Measurements from ENCODE around the gene RALB. TPM values are rescaled to one million over a fixed set of nuclear protein-coding genes. Genes with fewer than 3 reads are reported as not detected.
A peak's percentile ranks its signal among the peaks of the same experiment; 100 is the strongest.

The RALB gene
- total RNA-seq, 1 experiment from 2014 or later: 59.4 TPM

DNA sequence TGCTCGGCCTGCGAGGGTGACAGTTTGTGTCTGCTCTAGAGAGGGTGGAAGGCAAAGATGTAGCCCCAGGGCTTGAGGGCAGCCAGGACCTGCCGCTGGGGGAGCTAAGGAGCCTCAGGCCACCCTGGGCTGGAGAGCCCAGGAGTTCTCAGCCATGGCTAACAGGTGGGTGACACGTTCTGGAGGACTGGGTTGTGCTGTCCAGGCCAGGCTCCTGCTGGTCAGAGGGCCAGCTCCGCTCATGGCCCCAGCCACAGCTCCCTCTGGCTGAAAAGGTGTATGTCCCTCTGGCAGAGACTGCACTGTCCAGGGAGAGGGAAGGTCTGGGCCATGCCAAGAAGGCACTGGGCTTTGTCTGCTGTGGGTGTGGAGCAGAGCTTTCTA lies 48.6 kb upstream of the RALB start:
- Histone ChIP-seq H3K27me3 (replicated peaks; ENCODE audit: control insufficient read depth, insufficient read depth, low read length) (no peaks in the 10 kb centered on the region), H3K4me3 (ENCODE audit: low read depth, low read length) (no peak overlapping the region), H3K36me3 (ENCODE audit: control insufficient read depth, insufficient read depth, low read length) (no peaks in the 10 kb centered on the region), H3K9me3 (no peaks in the 10 kb centered on the region), H3K4me1 (no peaks in the 10 kb centered on the region)
- intact Hi-C loops (cut with micrococcal nuclease; ENCODE audit: unreplicated experiment): no loop called here
- POLR2A ChIA-PET: no interaction called here
- Mint-ChIP-seq H3K4me3 (ENCODE audit: unreplicated experiment) (no peak overlapping the region), H3K27ac (ENCODE audit: unreplicated experiment) (no peak overlapping the region), H3K36me3 (ENCODE audit: insufficient read depth, unreplicated experiment) (peaks cover 6% of the 10 kb centered on the region), H3K4me1 (ENCODE audit: low read depth, unreplicated experiment) (no peaks in the 10 kb centered on the region), H3K9me3 (ENCODE audit: unreplicated experiment) (peaks cover 3% of the 10 kb centered on the region), H3K27me3 (ENCODE audit: insufficient read depth, unreplicated experiment) (no peaks in the 10 kb centered on the region)
- no TSS peak for BruUV-seq (replicated peaks)
- TF ChIP-seq, protein P1, sequence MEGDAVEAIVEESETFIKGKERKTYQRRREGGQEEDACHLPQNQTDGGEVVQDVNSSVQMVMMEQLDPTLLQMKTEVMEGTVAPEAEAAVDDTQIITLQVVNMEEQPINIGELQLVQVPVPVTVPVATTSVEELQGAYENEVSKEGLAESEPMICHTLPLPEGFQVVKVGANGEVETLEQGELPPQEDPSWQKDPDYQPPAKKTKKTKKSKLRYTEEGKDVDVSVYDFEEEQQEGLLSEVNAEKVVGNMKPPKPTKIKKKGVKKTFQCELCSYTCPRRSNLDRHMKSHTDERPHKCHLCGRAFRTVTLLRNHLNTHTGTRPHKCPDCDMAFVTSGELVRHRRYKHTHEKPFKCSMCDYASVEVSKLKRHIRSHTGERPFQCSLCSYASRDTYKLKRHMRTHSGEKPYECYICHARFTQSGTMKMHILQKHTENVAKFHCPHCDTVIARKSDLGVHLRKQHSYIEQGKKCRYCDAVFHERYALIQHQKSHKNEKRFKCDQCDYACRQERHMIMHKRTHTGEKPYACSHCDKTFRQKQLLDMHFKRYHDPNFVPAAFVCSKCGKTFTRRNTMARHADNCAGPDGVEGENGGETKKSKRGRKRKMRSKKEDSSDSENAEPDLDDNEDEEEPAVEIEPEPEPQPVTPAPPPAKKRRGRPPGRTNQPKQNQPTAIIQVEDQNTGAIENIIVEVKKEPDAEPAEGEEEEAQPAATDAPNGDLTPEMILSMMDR (IDR thresholded peaks at IDR 0.05; ENCODE audit: insufficient read depth in 1 of 2, low read depth in 1 of 2, low read length in 1 of 2, severe bottlenecking in 1 of 2, unreplicated experiment in 1 of 2): peak in 1 of 2 experiments; percentile 54
- DNase-seq: peak; percentile 41 to 45
- CTCF ChIA-PET: no interaction called here

DNA sequence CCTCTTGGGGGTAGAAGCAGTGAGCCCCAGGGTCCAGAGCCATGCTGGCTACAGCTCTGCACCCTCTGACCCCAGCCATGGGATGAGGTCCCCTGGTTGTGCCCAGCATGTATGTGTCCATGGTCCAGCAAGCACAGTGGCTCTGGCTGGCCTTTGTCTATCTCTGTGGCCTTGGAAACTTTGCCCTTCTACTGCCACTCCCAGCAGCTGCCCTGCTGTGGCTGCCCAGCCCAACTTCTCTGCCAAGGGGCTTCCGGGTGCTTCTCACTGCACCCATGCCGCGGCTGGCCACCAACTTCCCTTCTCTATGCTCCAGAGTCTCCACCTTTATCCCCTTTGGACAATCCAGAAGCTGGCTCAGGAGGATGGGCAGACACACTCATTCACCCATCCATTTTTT lies 48.2 kb upstream of the RALB start:
- intact Hi-C loops (cut with micrococcal nuclease; ENCODE audit: unreplicated experiment): no loop called here
- no peaks in the 10 kb centered on the region for H3K9me3 ChIP-seq
- Mint-ChIP-seq H3K4me3 (ENCODE audit: unreplicated experiment) (no peak overlapping the region), H3K4me1 (ENCODE audit: low read depth, unreplicated experiment) (no peaks in the 10 kb centered on the region), H3K9me3 (ENCODE audit: unreplicated experiment) (no peaks in the 10 kb centered on the region), H3K27ac (ENCODE audit: unreplicated experiment) (no peak overlapping the region), H3K27me3 (ENCODE audit: insufficient read depth, unreplicated experiment) (no peaks in the 10 kb centered on the region), H3K36me3 (ENCODE audit: insufficient read depth, unreplicated experiment) (peaks cover 6% of the 10 kb centered on the region)
- H3K4me3 ChIP-seq (ENCODE audit: low read depth, low read length): no peak overlapping the region
- ChIA-PET POLR2A (no interaction called here), CTCF (no interaction called here)
- H3K4me1 ChIP-seq: no peaks in the 10 kb centered on the region
- BruUV-seq (replicated peaks): no TSS peak
- no peaks in the 10 kb centered on the region for H3K27me3 ChIP-seq (replicated peaks; ENCODE audit: control insufficient read depth, insufficient read depth, low read length)
- TF ChIP-seq, protein P1 (IDR thresholded peaks at IDR 0.05; ENCODE audit: insufficient read depth in 1 of 2, low read depth in 1 of 2, low read length in 1 of 2, severe bottlenecking in 1 of 2, unreplicated experiment in 1 of 2): no peak
- H3K36me3 ChIP-seq (ENCODE audit: control insufficient read depth, insufficient read depth, low read length): no peaks in the 10 kb centered on the region
- DNase-seq: no peak

DNA sequence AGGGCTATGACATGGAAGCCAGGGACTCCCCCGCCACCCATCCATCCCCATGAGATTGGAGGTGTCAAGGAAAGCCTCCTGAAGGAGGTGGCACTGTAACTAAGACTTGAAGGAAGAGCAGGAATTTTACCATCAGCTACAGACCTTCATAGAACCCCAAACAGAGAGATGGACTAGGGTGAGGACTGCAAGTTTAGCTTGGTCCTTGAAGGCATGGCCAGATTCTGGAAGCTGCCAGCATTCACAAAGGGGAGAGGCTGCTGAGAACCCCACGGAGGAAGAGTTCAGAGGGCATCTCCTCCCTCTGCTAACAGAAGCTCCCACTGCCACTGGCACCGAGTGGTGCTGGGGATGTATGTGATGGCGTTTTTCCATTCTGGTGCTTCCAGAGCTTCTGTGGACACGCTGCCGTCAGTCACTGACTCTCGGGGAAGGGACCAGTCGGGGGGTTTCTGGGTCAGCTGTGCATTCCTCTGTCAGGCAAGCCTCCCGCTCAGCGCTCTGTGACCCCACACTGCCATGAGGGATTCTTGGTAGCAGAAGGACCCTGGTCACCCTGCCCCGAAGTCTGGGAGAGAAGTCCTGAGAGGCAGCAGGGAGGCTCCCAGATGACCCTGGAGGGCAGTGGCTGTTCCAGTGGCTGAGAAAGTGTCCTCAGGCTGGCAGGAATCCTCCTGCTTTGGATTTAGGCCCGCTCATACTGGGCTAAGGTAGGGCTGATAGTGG lies 47.5 kb upstream of the RALB start:
- Histone ChIP-seq H3K9me3 (no peaks in the 10 kb centered on the region), H3K4me1 (no peaks in the 10 kb centered on the region), H3K4me3 (ENCODE audit: low read depth, low read length) (no peak overlapping the region), H3K36me3 (ENCODE audit: control insufficient read depth, insufficient read depth, low read length) (no peaks in the 10 kb centered on the region), H3K27me3 (replicated peaks; ENCODE audit: control insufficient read depth, insufficient read depth, low read length) (no peaks in the 10 kb centered on the region)
- Mint-ChIP-seq H3K27ac (ENCODE audit: unreplicated experiment) (no peak overlapping the region), H3K27me3 (ENCODE audit: insufficient read depth, unreplicated experiment) (no peaks in the 10 kb centered on the region), H3K9me3 (ENCODE audit: unreplicated experiment) (no peaks in the 10 kb centered on the region), H3K4me1 (ENCODE audit: low read depth, unreplicated experiment) (no peaks in the 10 kb centered on the region), H3K4me3 (ENCODE audit: unreplicated experiment) (no peak overlapping the region), H3K36me3 (ENCODE audit: insufficient read depth, unreplicated experiment) (peaks cover 6% of the 10 kb centered on the region)
- no TSS peak for BruUV-seq (replicated peaks)
- CTCF ChIA-PET: no interaction called here
- intact Hi-C loops (cut with micrococcal nuclease; ENCODE audit: unreplicated experiment): no loop called here
- POLR2A ChIA-PET: no interaction called here
- DNase-seq: peak in 1 of 2 experiments; percentile 29
- TF ChIP-seq, protein P1 (IDR thresholded peaks at IDR 0.05; ENCODE audit: insufficient read depth in 1 of 2, low read depth in 1 of 2, low read length in 1 of 2, severe bottlenecking in 1 of 2, unreplicated experiment in 1 of 2): no peak
